T-cell (primary cell): ENCODE measurements around the gene MPZL1. TPM values are rescaled to one million over a fixed set of nuclear protein-coding genes. Genes with fewer than 3 reads are reported as not detected.
A peak's percentile ranks its signal among the peaks of the same experiment; 100 is the strongest.

Source experiments
- ATAC-seq, 4 experiments: fragments of 200-7000 bp in 3 of 4; fragments of 150-1000 bp in 1 of 4; cut with Tn5 transposase; replicated peaks in 1 of 4; 1 replicate in 3 of 4; 2 replicates in 1 of 4; pipeline ENCODE4 v1.10.0; 2021; ENCODE audit warnings: moderate library complexity in 3 of 4, mild to moderate bottlenecking in 2 of 4, moderate number of reproducible peaks in 1 of 4
- CTCF ChIA-PET, 2 donors: fragments of 300-600 bp; sonication (Branson Sonifier 250); formaldehyde crosslinking; loops; one replicate each; lab custom pipeline; 2022; ENCODE audit warnings: antibody characterized with exemption in 2 of 2; lab: Charles Lee
- POLR2A ChIA-PET, 2 donors: fragments of 300-600 bp; sonication (Branson Sonifier 250); formaldehyde crosslinking; loops; one replicate each; lab custom pipeline; 2022; ENCODE audit warnings: antibody characterized with exemption in 2 of 2; lab: Charles Lee
- DNase-seq, 35 experiments: peaks; one replicate each; pipeline versions ENCODE4 v3.0.0 to v3.0.0-alpha.2; 2013 to 2023
- H3K27ac ChIP-seq: one replicate; pipeline ENCODE4 v1.5.1; 2013; ENCODE audit warnings: low read length
- H3K27me3 ChIP-seq, 2 experiments: replicated peaks in 1 of 2; 1 replicate in 1 of 2; 2 replicates in 1 of 2; pipeline versions ENCODE4 v1.6.1 to v1.7.0; 2013; ENCODE audit warnings: low read length in 1 of 2, mixed read lengths in 1 of 2; ENCODE audit not compliant: control insufficient read depth in 2 of 2, insufficient read depth in 2 of 2; ENCODE audit errors: extremely low read depth in 1 of 2
- H3K36me3 ChIP-seq, 2 donors: 1 replicate in 1 of 2; 2 replicates in 1 of 2; pipeline versions ENCODE4 v1.6.1 to v1.7.0; 2013; ENCODE audit warnings: low read length in 1 of 2; ENCODE audit not compliant: control insufficient read depth in 2 of 2, insufficient read depth in 1 of 2; ENCODE audit errors: extremely low read depth in 1 of 2
- H3K4me1 ChIP-seq, 2 experiments: 1 replicate in 1 of 2; 2 replicates in 1 of 2; pipeline versions ENCODE4 v1.6.1 to v1.7.0; 2013; ENCODE audit warnings: low read length in 2 of 2, mixed read lengths in 1 of 2; ENCODE audit not compliant: insufficient read depth in 2 of 2, control insufficient read depth in 1 of 2; ENCODE audit errors: extremely low read depth in 1 of 2
- H3K4me3 ChIP-seq, 2 donors: 1 replicate in 1 of 2; 2 replicates in 1 of 2; pipeline versions ENCODE4 v1.5.1 to v1.7.0; 2013; ENCODE audit warnings: mild to moderate bottlenecking in 2 of 2, low read length in 1 of 2, moderate library complexity in 1 of 2; ENCODE audit not compliant: control insufficient read depth in 1 of 2; ENCODE audit errors: extremely low read depth in 1 of 2
- H3K9me3 ChIP-seq: 2 replicates; pipeline ENCODE4 v1.7.0; 2013
- H3K27ac Mint-ChIP-seq, 2 donors: one replicate each; pipeline ENCODE4 v1.8.0; 2020 to 2021; ENCODE audit warnings: mild to moderate bottlenecking in 2 of 2, mixed read lengths in 2 of 2
- H3K27me3 Mint-ChIP-seq, 2 donors: one replicate each; pipeline ENCODE4 v1.8.0; 2021 to 2022; ENCODE audit warnings: mixed read lengths in 2 of 2
- H3K36me3 Mint-ChIP-seq: one replicate; pipeline ENCODE4 v1.8.0; 2021; ENCODE audit warnings: mixed read lengths
- H3K4me1 Mint-ChIP-seq, 3 donors: one replicate each; pipeline ENCODE4 v1.8.0; 2020 to 2022; ENCODE audit warnings: mixed read lengths in 3 of 3, mild to moderate bottlenecking in 1 of 3
- H3K4me3 Mint-ChIP-seq, 3 donors: one replicate each; pipeline ENCODE4 v1.8.0; 2020 to 2022; ENCODE audit warnings: mild to moderate bottlenecking in 3 of 3, mixed read lengths in 3 of 3, moderate library complexity in 3 of 3
- H3K9me3 Mint-ChIP-seq, 3 donors: one replicate each; pipeline ENCODE4 v1.8.0; 2020 to 2022; ENCODE audit warnings: mixed read lengths in 3 of 3
- WGBS: methylation state at CpG from one replicate; pipeline ENCODE4 v1.1.5; 2013; ENCODE audit warnings: missing lambda C conversion rate; ENCODE audit not compliant: insufficient coverage; 5-methylcytosine and 5-hydroxymethylcytosine counted together
- total RNA-seq, 35 experiments: library from RNA in 6 of 35; stranded (reverse) in 6 of 35; fragments of 120-200 nt in 1 of 35; gene quantifications; one replicate each; pipeline versions ENCODE4 v1.2.1 to v1.2.4 and lab custom pipeline; 2013 to 2026

MPZL1 gene
- total RNA-seq, 5 donors from 2014 or later (not counting 1 experiment from before 2014, with no cell fraction given), result 5.1 to 9.9 (median 8.5) TPM

- Mint-ChIP-seq H3K36me3 (peaks cover 63% of the 10 kb centered on the region), H3K9me3 (no peaks in the 10 kb centered on the region), H3K27ac (peak overlapping the region in 1 of 2 donors; percentile 34), H3K27me3 (no peaks in the 10 kb centered on the region), H3K4me1 (peaks cover 13 to 28% (median 15%) of the 10 kb centered on the region in 3 donors), H3K4me3 (no peak overlapping the region)
- DNase-seq (no peak), ATAC-seq (no peak)
- ChIA-PET POLR2A (no interaction called here), CTCF (interaction anchor here in 1 of 2 donors (2.0 kb wide), 1 partner anchor 89 kb away, joined by 16 read pairs; no protein-coding TSS in a partner anchor)
- H3K9me3 ChIP-seq, result no peaks in the 10 kb centered on the region
- H3K27ac ChIP-seq, result no peak overlapping the region
- peaks cover 16 to 92% of the 10 kb centered on the region in 2 donors for H3K36me3 ChIP-seq
- H3K4me3 ChIP-seq, result no peak overlapping the region
- no peaks in the 10 kb centered on the region for H3K27me3 ChIP-seq
- H3K4me1 ChIP-seq, result peaks cover 0 to 6% of the 10 kb centered on the region in 2 experiments
- WGBS, result no CpG with 5 or more reads among the region's 5 CpGs
Observed at GRCh38 chr1:167689567-167689920, 32.2 kb upstream of the MPZL1 start.

DNA sequence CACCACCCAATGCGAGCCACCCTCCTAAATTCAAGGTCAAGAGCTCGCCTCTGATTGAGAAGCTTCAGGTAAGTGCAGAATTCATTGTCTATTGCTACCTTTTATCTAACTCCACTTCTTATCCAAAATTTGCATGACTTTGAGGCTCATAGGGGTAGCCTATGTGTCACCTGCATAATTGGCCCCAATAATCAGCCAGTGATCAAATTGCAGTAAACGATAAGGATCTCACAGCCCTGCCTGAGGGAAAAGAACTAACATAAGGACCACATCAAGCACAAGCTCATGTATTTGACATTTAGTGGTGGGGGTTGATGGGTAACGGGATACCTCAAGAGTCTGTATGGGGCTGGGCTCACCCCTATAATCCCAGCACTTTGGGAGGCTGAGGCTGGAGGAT lies 31.7 kb upstream of the MPZL1 start:
- no peaks in the 10 kb centered on the region for H3K27me3 ChIP-seq
- no peak overlapping the region for H3K4me3 Mint-ChIP-seq
- peaks cover 15 to 26% (median 17%) of the 10 kb centered on the region in 3 donors for H3K4me1 Mint-ChIP-seq
- H3K27ac ChIP-seq, result no peak overlapping the region
- ATAC-seq (no peak), DNase-seq (no peak)
- H3K9me3 Mint-ChIP-seq, result no peaks in the 10 kb centered on the region
- ChIA-PET CTCF (interaction anchor here in 1 of 2 donors (2.0 kb wide), 1 partner anchor 90 kb away, joined by 16 read pairs; no protein-coding TSS in a partner anchor), POLR2A (interaction anchor here in 1 of 2 donors (0.6 kb wide), 2 partner anchors 61 to 241 kb away, joined by 4 to 7 read pairs; no protein-coding TSS in a partner anchor)
- no peaks in the 10 kb centered on the region for H3K27me3 Mint-ChIP-seq
- 80% methylated on average over 1 of the region's 4 CpGs for WGBS
- H3K9me3 ChIP-seq, result no peaks in the 10 kb centered on the region
- H3K4me3 ChIP-seq, result no peak overlapping the region
- H3K4me1 ChIP-seq, result peaks cover 0 to 6% of the 10 kb centered on the region in 2 experiments
- H3K36me3 Mint-ChIP-seq, result peaks cover 63% of the 10 kb centered on the region
- H3K36me3 ChIP-seq, result peaks cover 16 to 92% of the 10 kb centered on the region in 2 donors
- H3K27ac Mint-ChIP-seq, result peak overlapping the region in 1 of 2 donors; percentile 34

DNA sequence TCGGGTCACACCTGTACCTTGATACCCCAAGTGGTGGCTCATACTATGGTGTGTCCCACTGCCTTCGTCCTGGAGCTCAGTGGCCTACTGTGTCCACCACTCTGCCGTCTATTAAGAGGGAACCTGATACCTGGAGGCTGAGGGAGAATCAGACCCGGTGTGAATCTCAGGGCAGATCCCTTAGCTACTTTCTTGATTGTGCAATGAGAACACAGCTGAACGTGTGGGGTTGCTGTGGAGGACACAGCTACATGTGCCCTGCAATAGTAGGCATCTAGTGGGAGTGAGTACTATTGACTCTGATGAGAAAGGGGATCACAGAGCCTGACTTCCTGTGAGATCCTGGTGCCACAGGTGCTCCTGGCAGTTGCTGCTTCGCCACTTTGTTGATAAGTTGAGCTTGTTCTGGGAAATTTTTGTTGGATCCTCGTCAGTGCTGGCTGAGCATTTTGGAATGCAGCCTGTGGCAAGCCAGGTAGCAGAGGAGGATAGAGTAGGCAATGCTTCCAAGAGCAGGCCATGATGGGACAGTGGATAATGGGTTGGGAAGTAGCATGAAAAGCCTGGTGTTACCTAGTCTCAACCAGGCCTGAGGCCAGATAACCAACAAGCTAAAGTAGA lies 28.2 kb upstream of the MPZL1 start:
- CTCF ChIA-PET, result interaction anchor here (0.6 to 0.9 kb wide), 3 partner anchors 25 to 460 kb away, joined by 3 to 4 read pairs (median 3); no protein-coding TSS in a partner anchor
- ATAC-seq, result no peak

DNA sequence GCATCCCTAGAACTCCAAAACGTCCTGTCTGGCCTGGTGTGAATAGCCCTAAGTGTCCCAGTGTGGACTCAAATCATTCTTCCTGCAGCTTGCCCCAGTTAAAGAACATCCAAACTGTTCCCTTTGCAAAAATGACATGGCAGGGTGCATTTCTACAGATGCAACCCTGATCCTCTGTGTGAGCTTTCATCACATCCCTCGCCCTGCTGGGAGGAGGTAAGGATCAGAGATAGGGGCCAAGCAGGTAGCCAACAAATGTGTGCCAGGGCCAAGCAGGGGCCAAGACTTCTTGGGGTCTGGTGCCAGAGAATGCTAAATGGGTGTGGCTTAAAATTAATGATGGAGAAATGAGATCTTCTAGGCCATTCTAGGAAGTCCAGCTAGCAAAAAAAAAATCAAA lies 27.1 kb upstream of the MPZL1 start:
- no peaks in the 10 kb centered on the region for H3K27me3 ChIP-seq
- CTCF ChIA-PET, result no interaction called here
- H3K27ac Mint-ChIP-seq, result peak overlapping the region; percentile 36 to 58
- peaks cover 75% of the 10 kb centered on the region for H3K36me3 Mint-ChIP-seq
- no peaks in the 10 kb centered on the region for H3K4me1 ChIP-seq
- WGBS, result 83% methylated on average over 2 of the region's 2 CpGs
- H3K27ac ChIP-seq, result no peak overlapping the region
- H3K4me1 Mint-ChIP-seq, result peaks cover 3 to 12% (median 7%) of the 10 kb centered on the region in 3 donors
- no peak overlapping the region for H3K4me3 ChIP-seq
- peaks cover 26 to 98% of the 10 kb centered on the region in 2 donors for H3K36me3 ChIP-seq
- H3K9me3 ChIP-seq, result no peaks in the 10 kb centered on the region
- ATAC-seq, result no peak
- DNase-seq, result no peak
- POLR2A ChIA-PET, result no interaction called here
- no peak overlapping the region for H3K4me3 Mint-ChIP-seq
- no peaks in the 10 kb centered on the region for H3K27me3 Mint-ChIP-seq
- H3K9me3 Mint-ChIP-seq, result no peaks in the 10 kb centered on the region

More for the DNA sequence above, 28.2 kb upstream of the MPZL1 start:
- peak overlapping the region; percentile 46 to 68 for H3K27ac Mint-ChIP-seq
- H3K9me3 Mint-ChIP-seq, result no peaks in the 10 kb centered on the region
- Histone ChIP-seq H3K4me3 (no peak overlapping the region), H3K4me1 (no peaks in the 10 kb centered on the region), H3K36me3 (peaks cover 27 to 96% of the 10 kb centered on the region in 2 donors), H3K27me3 (no peaks in the 10 kb centered on the region), H3K9me3 (no peaks in the 10 kb centered on the region), H3K27ac (no peak overlapping the region)
- H3K36me3 Mint-ChIP-seq, result peaks cover 71% of the 10 kb centered on the region
- H3K27me3 Mint-ChIP-seq, result no peaks in the 10 kb centered on the region
- POLR2A ChIA-PET, result no interaction called here
- 97% methylated on average over 7 of the region's 7 CpGs for WGBS
- no peak overlapping the region for H3K4me3 Mint-ChIP-seq
- no peak for DNase-seq
- H3K4me1 Mint-ChIP-seq, result peaks cover 0 to 5% (median 4%) of the 10 kb centered on the region in 3 donors

GRCh38 chr1:167695147-167695546 lies 26.6 kb upstream of the MPZL1 start:
- ATAC-seq, result no peak
- H3K9me3 Mint-ChIP-seq, result no peaks in the 10 kb centered on the region
- no peaks in the 10 kb centered on the region for H3K4me1 ChIP-seq
- no peak overlapping the region for H3K27ac ChIP-seq
- H3K4me3 ChIP-seq, result no peak overlapping the region
- no peaks in the 10 kb centered on the region for H3K9me3 ChIP-seq
- peak overlapping the region; percentile 36 to 58 for H3K27ac Mint-ChIP-seq
- whole genome bisulfite sequencing, result 100% methylated on average over 2 of the region's 2 CpGs
- peaks cover 3 to 15% (median 9%) of the 10 kb centered on the region in 3 donors for H3K4me1 Mint-ChIP-seq
- ChIA-PET CTCF (interaction anchor here in 1 of 2 donors (0.6 kb wide), 1 partner anchor 475 kb away, joined by 3 read pairs; no protein-coding TSS in a partner anchor), POLR2A (no interaction called here)
- H3K36me3 Mint-ChIP-seq, result peaks cover 74% of the 10 kb centered on the region
- no peaks in the 10 kb centered on the region for H3K27me3 Mint-ChIP-seq
- no peaks in the 10 kb centered on the region for H3K27me3 ChIP-seq
- H3K36me3 ChIP-seq, result peaks cover 26 to 98% of the 10 kb centered on the region in 2 donors
- DNase-seq, result no peak
- H3K4me3 Mint-ChIP-seq, result no peak overlapping the region

DNA sequence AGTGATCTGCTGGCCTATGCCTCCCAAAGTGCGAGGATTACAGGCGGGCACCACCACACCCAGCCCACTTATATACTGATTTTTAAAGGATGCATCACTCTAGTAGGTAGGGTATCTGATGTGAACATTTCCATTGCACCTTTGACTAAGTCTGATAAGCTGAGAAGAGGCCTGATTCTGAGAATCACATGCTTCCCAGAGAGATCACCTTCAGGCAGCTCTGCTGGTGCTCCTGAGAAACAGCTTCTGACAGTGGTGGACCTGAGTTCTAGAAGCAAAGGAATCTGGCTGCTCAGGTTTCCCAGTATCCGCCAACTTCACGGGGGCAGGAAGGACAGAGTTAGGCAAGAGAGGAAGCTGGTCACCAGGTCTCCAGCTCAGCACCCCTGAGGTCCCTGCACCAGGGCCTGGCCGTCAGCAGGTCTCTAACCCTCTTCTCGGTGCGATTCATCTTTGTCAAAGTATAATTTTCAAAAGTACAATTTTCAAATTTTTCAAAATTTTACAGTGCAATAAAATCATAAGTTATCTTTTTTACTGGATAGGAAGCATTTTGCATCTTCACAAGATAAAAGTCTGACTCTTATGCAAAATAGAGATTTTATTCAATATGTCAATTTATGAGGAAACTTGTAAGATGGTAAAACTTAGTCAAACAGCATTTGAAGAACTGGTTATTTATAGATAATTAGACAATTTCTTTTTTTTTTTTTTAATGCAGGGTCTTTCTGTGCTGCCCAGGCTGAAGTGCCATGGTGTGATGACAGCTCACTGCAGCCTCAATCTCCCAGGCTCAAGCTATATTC lies 25.8 kb upstream of the MPZL1 start:
- H3K4me1 Mint-ChIP-seq, result peaks cover 3 to 15% (median 9%) of the 10 kb centered on the region in 3 donors
- no peaks in the 10 kb centered on the region for H3K4me1 ChIP-seq
- ChIA-PET POLR2A (no interaction called here), CTCF (interaction anchor here (0.6 to 1.1 kb wide), 3 partner anchors 19 to 476 kb away, joined by 3 read pairs; no protein-coding TSS in a partner anchor)
- peaks cover 24 to 96% of the 10 kb centered on the region in 2 donors for H3K36me3 ChIP-seq
- H3K4me3 ChIP-seq, result no peak overlapping the region
- ATAC-seq, result no peak
- H3K9me3 Mint-ChIP-seq, result no peaks in the 10 kb centered on the region
- no peak for DNase-seq
- H3K27me3 ChIP-seq, result no peaks in the 10 kb centered on the region
- peaks cover 67% of the 10 kb centered on the region for H3K36me3 Mint-ChIP-seq
- H3K27ac ChIP-seq, result no peak overlapping the region
- H3K4me3 Mint-ChIP-seq, result no peak overlapping the region
- peak overlapping the region; percentile 23 to 28 for H3K27ac Mint-ChIP-seq
- H3K9me3 ChIP-seq, result no peaks in the 10 kb centered on the region
- WGBS, result 75% methylated on average over 2 of the region's 7 CpGs
- no peaks in the 10 kb centered on the region for H3K27me3 Mint-ChIP-seq
